Measurements from ENCODE around the gene CHTF18. TPM values are rescaled to one million over a fixed set of nuclear protein-coding genes. Genes with fewer than 3 reads are reported as not detected.

CHTF18 gene
- total and polyA plus RNA-seq, 9 of the 15 experiments (the other 6 are each of a cell fraction or from before 2014, with no cell fraction given), result 2.5 to 123 (median 17.0) TPM

- 0 out of 4 replicates have a peak, but pooled peaks of 1 of the 2 experiments have one; percentile 19 for TF ChIP-seq UBTF (IDR thresholded peaks at IDR 0.05; ENCODE audit: borderline replicate concordance in 1 of 2, low read depth in 2 of 2, low read length in 2 of 2)
- TF ChIP-seq SAP30 (IDR thresholded peaks at IDR 0.05; ENCODE audit: borderline replicate concordance, insufficient read depth, low read depth, low read length, poor library complexity, severe bottlenecking), result peak; percentile 88
- no peak for TF ChIP-seq OTX1 (CRISPR knock-in tag; IDR thresholded peaks at IDR 0.05)
- TF ChIP-seq SIN3A (IDR thresholded peaks at IDR 0.05; ENCODE audit: borderline replicate concordance in 2 of 2, control insufficient read depth in 1 of 2, low read depth in 2 of 2, low read length in 2 of 2), result peak in 1 of 2 experiments; percentile 54; a peak in 1 of 4 replicates
- TF ChIP-seq STAT5A (IDR thresholded peaks at IDR 0.05; ENCODE audit: borderline replicate concordance, low read length), result no peak
- peak in 1 of 2 experiments; percentile 29; a peak in 1 of 4 replicates for TF ChIP-seq NRF1 (conservative IDR thresholded peaks at IDR 0.05 in 1 of 2, IDR thresholded peaks at IDR 0.05 in 1 of 2)
- TF ChIP-seq ZNF696 (CRISPR knock-in tag; conservative IDR thresholded peaks at IDR 0.05), result no peak
- no peak for TF ChIP-seq NCOA2 (IDR thresholded peaks at IDR 0.05; ENCODE audit: partially characterized antibody in 2 of 2)
- TF ChIP-seq ZBTB1 (CRISPR knock-in tag; IDR thresholded peaks at IDR 0.05; ENCODE audit: borderline replicate concordance, low read depth), result peak; percentile 22; the same call in 1 of the 2 replicates
- no peak for TF ChIP-seq NFATC3 (IDR thresholded peaks at IDR 0.05)
- peak; percentile 64; the same call in 1 of the 2 replicates for TF ChIP-seq PHF8 (IDR thresholded peaks at IDR 0.05; ENCODE audit: borderline replicate concordance, low read length)
- peak; percentile 74 for TF ChIP-seq KDM5B (IDR thresholded peaks at IDR 0.05; ENCODE audit: insufficient replicate concordance, low read depth, low read length)
- TF ChIP-seq ZBTB7A (IDR thresholded peaks at IDR 0.05; ENCODE audit: borderline replicate concordance, control insufficient read depth, low read depth, low read length), result peak; percentile 71; the same call in 1 of the 2 replicates
- TF ChIP-seq MAZ (CRISPR knock-in tag; conservative IDR thresholded peaks at IDR 0.05 in 1 of 2, IDR thresholded peaks at IDR 0.05 in 1 of 2), result 0 out of 4 replicates have a peak, but pooled peaks of 1 of the 2 experiments have one; percentile 14
- peak; percentile 24; the same call in 1 of the 2 replicates for TF ChIP-seq BHLHE40 (IDR thresholded peaks at IDR 0.05; ENCODE audit: low read length)
- no peak for TF ChIP-seq ZNF324 (CRISPR knock-in tag; IDR thresholded peaks at IDR 0.05)
- peak; percentile 49; the same call in 1 of the 2 replicates for TF ChIP-seq ZNF583 (CRISPR knock-in tag; IDR thresholded peaks at IDR 0.05)
- 0 out of 2 replicates have a peak, but pooled peaks have one; percentile 17 for TF ChIP-seq GATAD2B (IDR thresholded peaks at IDR 0.05; ENCODE audit: borderline replicate concordance)
- TF ChIP-seq ZNF263 (CRISPR knock-in tag; IDR thresholded peaks at IDR 0.05; ENCODE audit: borderline replicate concordance), result 0 out of 2 replicates have a peak, but pooled peaks have one; percentile 48
Measured at GRCh38 chr16:787978-788398, 432 bp upstream of the CHTF18 start, which contains the start of gene RPUSD1 (continued).
